HUES64 (cell line): ENCODE results near the gene TMEM184B.

ENCODE experiments used
- H3K27ac ChIP-seq: 2 replicates; pipeline ENCODE4 v1.7.0; 2013; ENCODE audit warnings: low read depth, low read length, inconsistent platforms
- H3K27me3 ChIP-seq: 2 replicates; pipeline ENCODE4 v1.6.1; 2013; ENCODE audit warnings: mild to moderate bottlenecking, low read length; ENCODE audit not compliant: insufficient read depth
- H3K36me3 ChIP-seq: 2 replicates; pipeline ENCODE4 v1.6.1; 2013; ENCODE audit warnings: mild to moderate bottlenecking, low read length; ENCODE audit not compliant: insufficient read depth
- H3K4me1 ChIP-seq: 2 replicates; pipeline ENCODE4 v1.6.1; 2013; ENCODE audit warnings: mild to moderate bottlenecking, low read length, moderate library complexity; ENCODE audit not compliant: insufficient read depth
- H3K4me3 ChIP-seq: 2 replicates; pipeline ENCODE4 v1.5.1; 2013; ENCODE audit warnings: mild to moderate bottlenecking, low read length, moderate library complexity
- H3K9ac ChIP-seq: 2 replicates; pipeline ENCODE4 v1.6.1; 2013; ENCODE audit warnings: mild to moderate bottlenecking, low read depth, low read length
- H3K9me3 ChIP-seq: 2 replicates; pipeline ENCODE4 v1.6.1; 2013; ENCODE audit warnings: low read depth, low read length; ENCODE audit not compliant: insufficient read depth
- WGBS: fragments of 150-250, 120-280 bp; methylation state at CpG from one replicate; pipeline ENCODE4 v1.1.7; 2013; ENCODE audit warnings: missing lambda C conversion rate; 5-methylcytosine and 5-hydroxymethylcytosine counted together

TMEM184B gene

GRCh38 chr22:38314051-38314932 is 41.5 kb upstream of the TMEM184B start:
- WGBS = 67% methylated on average over 23 of the region's 23 CpGs
- H3K4me3 ChIP-seq = peak overlapping the region; percentile 89
- H3K4me1 ChIP-seq = peaks cover 39% of the 10 kb centered on the region
- peaks cover 46% of the 10 kb centered on the region for H3K36me3 ChIP-seq
- no peaks in the 10 kb centered on the region for H3K27me3 ChIP-seq
- peak overlapping the region; percentile 97; the same call in 1 of the 2 replicates for H3K9ac ChIP-seq
- H3K27ac ChIP-seq = peak overlapping the region; percentile 32; the same call in 1 of the 2 replicates
- no peaks in the 10 kb centered on the region for H3K9me3 ChIP-seq

- H3K4me3 ChIP-seq = no peak overlapping the region
- H3K9me3 ChIP-seq = no peaks in the 10 kb centered on the region
- H3K27ac ChIP-seq = no peak overlapping the region
- no peak overlapping the region for H3K9ac ChIP-seq
- H3K27me3 ChIP-seq = no peaks in the 10 kb centered on the region
- H3K4me1 ChIP-seq = peaks cover 31% of the 10 kb centered on the region
- 81% methylated on average over 7 of the region's 11 CpGs for WGBS
- H3K36me3 ChIP-seq = peaks cover 54% of the 10 kb centered on the region
Measured at GRCh38 chr22:38313384-38313955, 40.7 kb upstream of the TMEM184B start.

GRCh38 chr22:38312261-38312800 is 39.5 kb upstream of the TMEM184B start:
- Histone ChIP-seq H3K27ac (no peak overlapping the region), H3K4me3 (no peak overlapping the region), H3K36me3 (peaks cover 63% of the 10 kb centered on the region), H3K9ac (no peak overlapping the region), H3K9me3 (no peaks in the 10 kb centered on the region), H3K4me1 (peaks cover 25% of the 10 kb centered on the region), H3K27me3 (no peaks in the 10 kb centered on the region)
- WGBS = 95% methylated on average over 7 of the region's 7 CpGs

- 96% methylated on average over 4 of the region's 4 CpGs for WGBS
- Histone ChIP-seq H3K4me1 (peaks cover 25% of the 10 kb centered on the region), H3K27ac (no peak overlapping the region), H3K27me3 (no peaks in the 10 kb centered on the region), H3K9ac (no peak overlapping the region), H3K4me3 (no peak overlapping the region), H3K36me3 (peaks cover 63% of the 10 kb centered on the region), H3K9me3 (no peaks in the 10 kb centered on the region)
Measured at GRCh38 chr22:38311323-38311620, 38.5 kb upstream of the TMEM184B start.

- Histone ChIP-seq H3K27ac (no peak overlapping the region), H3K27me3 (no peaks in the 10 kb centered on the region), H3K4me1 (peaks cover 30% of the 10 kb centered on the region), H3K36me3 (peaks cover 63% of the 10 kb centered on the region), H3K9ac (0 out of 2 replicates have a peak overlapping the region, but pooled peaks have one; percentile 1), H3K9me3 (no peaks in the 10 kb centered on the region), H3K4me3 (no peak overlapping the region)
- WGBS = 91% methylated on average over 16 of the region's 18 CpGs
Measured at GRCh38 chr22:38310518-38311322, 37.9 kb upstream of the TMEM184B start.

GRCh38 chr22:38309614-38310517 is 37.1 kb upstream of the TMEM184B start:
- Histone ChIP-seq H3K9me3 (no peaks in the 10 kb centered on the region), H3K27ac (no peak overlapping the region), H3K27me3 (no peaks in the 10 kb centered on the region), H3K4me1 (peaks cover 24% of the 10 kb centered on the region), H3K9ac (0 out of 2 replicates have a peak overlapping the region, but pooled peaks have one; percentile 1), H3K4me3 (no peak overlapping the region), H3K36me3 (peaks cover 69% of the 10 kb centered on the region)
- WGBS = 93% methylated on average over 18 of the region's 18 CpGs

GRCh38 chr22:38308791-38309498 is 36.1 kb upstream of the TMEM184B start:
- no peak overlapping the region for H3K27ac ChIP-seq

GRCh38 chr22:38305471-38306448 is 33.0 kb upstream of the TMEM184B start:
- peaks cover 74% of the 10 kb centered on the region for H3K36me3 ChIP-seq
- no peak overlapping the region; the same call in 1 of the 2 replicates for H3K9ac ChIP-seq
- H3K4me3 ChIP-seq = no peak overlapping the region
- peaks cover 17% of the 10 kb centered on the region for H3K4me1 ChIP-seq
- H3K9me3 ChIP-seq = no peaks in the 10 kb centered on the region
- H3K27me3 ChIP-seq = no peaks in the 10 kb centered on the region
- H3K27ac ChIP-seq = no peak overlapping the region
- WGBS = 63% methylated on average over 16 of the region's 16 CpGs

More at GRCh38 chr22:38308791-38309498, 36.1 kb upstream of the TMEM184B start:
- H3K9ac ChIP-seq = no peak overlapping the region
- peaks cover 74% of the 10 kb centered on the region for H3K36me3 ChIP-seq
- no peaks in the 10 kb centered on the region for H3K27me3 ChIP-seq
- WGBS = 93% methylated on average over 10 of the region's 10 CpGs
- H3K4me1 ChIP-seq = peaks cover 20% of the 10 kb centered on the region
- no peak overlapping the region for H3K4me3 ChIP-seq
- no peaks in the 10 kb centered on the region for H3K9me3 ChIP-seq

- Histone ChIP-seq H3K27me3 (no peaks in the 10 kb centered on the region), H3K9ac (no peak overlapping the region), H3K27ac (no peak overlapping the region), H3K9me3 (no peaks in the 10 kb centered on the region), H3K4me3 (no peak overlapping the region), H3K4me1 (peaks cover 17% of the 10 kb centered on the region), H3K36me3 (peaks cover 74% of the 10 kb centered on the region)
- 95% methylated on average over 13 of the region's 13 CpGs for whole genome bisulfite sequencing
Measured at GRCh38 chr22:38304526-38304925, 31.7 kb upstream of the TMEM184B start.
